ACC112 (cell line): ENCODE measurements around the gene CABYR.

Experiments
- H2AFZ ChIP-seq: fragments of 200-600 bp; sonication (generic); one replicate; pipeline ENCODE4 v1.6.0; 2017; ENCODE audit warnings: antibody characterized with exemption, low read length; ENCODE audit not compliant: unreplicated experiment
- H3K27ac ChIP-seq: fragments of 200-600 bp; sonication (generic); 2 replicates; pipeline ENCODE4 v1.5.1; 2014; ENCODE audit warnings: low read depth, mild to moderate bottlenecking, antibody characterized with exemption, low read length, moderate library complexity
- H3K27me3 ChIP-seq: fragments of 200-600 bp; sonication (generic); 2 replicates; pipeline ENCODE4 v1.6.1; 2014; ENCODE audit warnings: mild to moderate bottlenecking, antibody characterized with exemption, low read length, moderate library complexity, mixed read lengths; ENCODE audit not compliant: insufficient read depth
- H3K36me3 ChIP-seq: fragments of 200-600 bp; sonication (generic); 2 replicates; pipeline ENCODE4 v1.6.1; 2016; ENCODE audit warnings: mild to moderate bottlenecking, antibody characterized with exemption, low read length, moderate library complexity, mixed read lengths; ENCODE audit not compliant: insufficient read depth
- H3K4me1 ChIP-seq: fragments of 200-600 bp; sonication (generic); one replicate; pipeline ENCODE4 v1.6.1; 2016; ENCODE audit warnings: low read length, mixed read lengths; ENCODE audit not compliant: insufficient read depth, unreplicated experiment, control insufficient read depth
- H3K4me3 ChIP-seq: fragments of 200-600 bp; sonication (generic); 2 replicates; pipeline ENCODE4 v1.5.1; 2014; ENCODE audit warnings: mild to moderate bottlenecking, low read depth, low read length
- H3K79me2 ChIP-seq: fragments of 200-600 bp; sonication (generic); one replicate; pipeline ENCODE4 v1.6.0; 2016; ENCODE audit warnings: low read length; ENCODE audit not compliant: control insufficient read depth, unreplicated experiment, insufficient read depth

The CABYR gene

DNA sequence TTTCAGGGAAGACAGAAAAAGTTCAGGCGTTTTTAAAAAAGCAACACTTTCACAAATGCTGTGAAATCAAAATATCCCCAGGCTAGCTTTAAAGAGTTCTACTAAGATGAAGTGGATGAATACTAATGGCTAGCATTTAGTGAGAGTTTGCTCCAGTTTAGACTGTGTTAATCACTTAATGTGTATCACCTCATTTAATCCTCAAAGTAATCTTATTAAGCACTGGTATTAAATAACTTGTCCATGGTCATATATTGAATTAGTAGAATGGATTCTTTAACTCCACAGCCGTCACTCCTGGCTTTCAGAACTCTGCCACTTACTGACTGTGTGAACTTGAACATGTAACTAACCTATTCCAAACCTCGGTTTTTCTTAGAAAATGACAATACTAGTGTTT is 66.0 kb downstream of the CABYR start:
- H3K79me2 ChIP-seq: no peaks in the 10 kb centered on the region
- H3K4me3 ChIP-seq: no peak overlapping the region
- no peak overlapping the region for H2AFZ ChIP-seq
- no peak overlapping the region for H3K27ac ChIP-seq
- H3K36me3 ChIP-seq: no peaks in the 10 kb centered on the region
- no peaks in the 10 kb centered on the region for H3K4me1 ChIP-seq
- H3K27me3 ChIP-seq: no peaks in the 10 kb centered on the region

DNA sequence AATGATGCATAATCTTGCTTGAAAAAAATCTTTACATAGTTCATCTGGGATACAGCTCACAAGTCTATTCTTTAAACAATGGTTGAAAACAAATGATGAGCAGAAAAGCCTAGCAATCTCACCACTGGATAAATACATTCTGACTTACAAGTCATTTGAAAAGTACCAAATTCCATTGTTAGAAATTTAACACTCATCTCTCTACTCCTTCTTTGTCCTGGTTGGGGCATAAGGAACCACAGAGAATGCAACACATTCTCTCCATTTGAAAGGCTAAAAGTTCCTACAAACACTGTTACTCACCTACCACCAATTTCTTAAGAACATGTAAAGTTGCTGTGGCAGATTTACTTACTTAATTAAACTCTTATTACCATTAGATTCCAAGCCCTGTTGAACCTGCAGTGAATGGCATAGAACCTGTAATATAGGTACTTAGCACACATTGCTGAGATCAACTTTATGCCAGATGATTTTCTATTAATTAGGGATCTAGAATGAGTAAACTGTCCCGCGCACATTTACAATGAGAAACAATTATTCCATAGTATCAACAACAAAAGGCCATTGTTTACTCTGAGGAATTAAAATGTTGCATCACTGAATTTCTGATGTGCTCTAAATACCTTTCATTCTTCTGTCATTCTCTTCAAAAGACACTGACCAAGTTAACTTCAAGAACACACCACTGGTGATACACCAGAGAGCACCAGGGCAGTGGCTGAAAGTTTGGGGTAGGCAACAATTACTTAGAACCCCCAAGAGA is 69.6 kb downstream of the CABYR start:
- Histone ChIP-seq H3K4me3 (no peak overlapping the region), H2AFZ (no peak overlapping the region), H3K27ac (no peak overlapping the region), H3K4me1 (peaks cover 20% of the 10 kb centered on the region), H3K27me3 (no peaks in the 10 kb centered on the region), H3K36me3 (no peaks in the 10 kb centered on the region), H3K79me2 (no peaks in the 10 kb centered on the region)

DNA sequence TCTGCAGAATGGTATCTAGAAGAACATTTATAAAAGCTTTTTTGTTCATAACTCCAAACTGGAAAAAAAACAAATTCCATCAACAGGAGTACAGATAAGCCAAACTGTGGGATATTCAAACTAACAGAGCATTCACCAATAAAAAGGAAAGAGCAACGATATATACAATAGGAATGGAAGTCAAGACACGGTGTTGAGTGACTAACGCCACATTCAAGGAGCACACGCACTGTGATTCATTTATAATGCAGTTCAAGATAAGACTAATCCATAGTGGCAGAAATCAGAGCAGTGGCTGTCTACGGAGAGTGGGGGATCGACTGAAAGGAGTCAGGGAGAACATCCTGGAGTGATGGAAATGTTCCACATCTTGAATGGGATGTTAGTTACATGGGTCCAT is 70.7 kb downstream of the CABYR start:
- Histone ChIP-seq H3K4me3 (no peak overlapping the region), H3K27me3 (no peaks in the 10 kb centered on the region), H3K79me2 (no peaks in the 10 kb centered on the region), H3K36me3 (no peaks in the 10 kb centered on the region), H3K4me1 (peaks cover 31% of the 10 kb centered on the region), H2AFZ (no peak overlapping the region), H3K27ac (no peak overlapping the region)
